ACC112 (cell line): ENCODE measurements around the gene TNS1.

Source experiments
- H2AFZ ChIP-seq: fragments of 200-600 bp; sonication (generic); one replicate; pipeline ENCODE4 v1.6.0; 2017; ENCODE audit warnings: antibody characterized with exemption, low read length; ENCODE audit not compliant: unreplicated experiment
- H3K27ac ChIP-seq: fragments of 200-600 bp; sonication (generic); 2 replicates; pipeline ENCODE4 v1.5.1; 2014; ENCODE audit warnings: low read depth, mild to moderate bottlenecking, antibody characterized with exemption, low read length, moderate library complexity
- H3K27me3 ChIP-seq: fragments of 200-600 bp; sonication (generic); 2 replicates; pipeline ENCODE4 v1.6.1; 2014; ENCODE audit warnings: mild to moderate bottlenecking, antibody characterized with exemption, low read length, moderate library complexity, mixed read lengths; ENCODE audit not compliant: insufficient read depth
- H3K36me3 ChIP-seq: fragments of 200-600 bp; sonication (generic); 2 replicates; pipeline ENCODE4 v1.6.1; 2016; ENCODE audit warnings: mild to moderate bottlenecking, antibody characterized with exemption, low read length, moderate library complexity, mixed read lengths; ENCODE audit not compliant: insufficient read depth
- H3K4me1 ChIP-seq: fragments of 200-600 bp; sonication (generic); one replicate; pipeline ENCODE4 v1.6.1; 2016; ENCODE audit warnings: low read length, mixed read lengths; ENCODE audit not compliant: insufficient read depth, unreplicated experiment, control insufficient read depth
- H3K4me3 ChIP-seq: fragments of 200-600 bp; sonication (generic); 2 replicates; pipeline ENCODE4 v1.5.1; 2014; ENCODE audit warnings: mild to moderate bottlenecking, low read depth, low read length
- H3K79me2 ChIP-seq: fragments of 200-600 bp; sonication (generic); one replicate; pipeline ENCODE4 v1.6.0; 2016; ENCODE audit warnings: low read length; ENCODE audit not compliant: control insufficient read depth, unreplicated experiment, insufficient read depth

Gene TNS1

DNA sequence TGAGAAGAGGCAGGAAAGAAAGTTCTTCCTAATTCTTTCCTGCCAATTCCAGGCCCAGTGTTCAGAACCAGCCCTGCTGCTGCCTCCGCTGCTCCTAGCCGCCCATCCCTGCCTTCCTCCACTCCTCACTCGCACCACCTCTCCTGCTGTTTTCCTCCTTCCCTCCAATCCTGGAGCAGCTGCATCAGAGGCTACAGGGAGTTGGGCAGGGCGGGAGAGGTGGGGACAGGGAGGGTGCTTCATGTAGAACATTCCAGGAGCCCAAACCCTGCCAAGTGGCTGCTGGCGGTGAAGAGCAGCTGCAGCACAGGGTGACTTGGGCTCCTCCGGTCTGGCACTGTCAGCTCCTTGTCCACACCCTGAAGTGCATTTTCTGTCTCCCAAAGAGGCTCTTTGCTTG is 176.3 kb downstream of the TNS1 start:
- Histone ChIP-seq H2AFZ (no peak overlapping the region), H3K27me3 (no peaks in the 10 kb centered on the region), H3K36me3 (no peaks in the 10 kb centered on the region), H3K4me3 (no peak overlapping the region), H3K79me2 (peaks cover 4% of the 10 kb centered on the region), H3K4me1 (peaks cover 27% of the 10 kb centered on the region), H3K27ac (no peak overlapping the region)

DNA sequence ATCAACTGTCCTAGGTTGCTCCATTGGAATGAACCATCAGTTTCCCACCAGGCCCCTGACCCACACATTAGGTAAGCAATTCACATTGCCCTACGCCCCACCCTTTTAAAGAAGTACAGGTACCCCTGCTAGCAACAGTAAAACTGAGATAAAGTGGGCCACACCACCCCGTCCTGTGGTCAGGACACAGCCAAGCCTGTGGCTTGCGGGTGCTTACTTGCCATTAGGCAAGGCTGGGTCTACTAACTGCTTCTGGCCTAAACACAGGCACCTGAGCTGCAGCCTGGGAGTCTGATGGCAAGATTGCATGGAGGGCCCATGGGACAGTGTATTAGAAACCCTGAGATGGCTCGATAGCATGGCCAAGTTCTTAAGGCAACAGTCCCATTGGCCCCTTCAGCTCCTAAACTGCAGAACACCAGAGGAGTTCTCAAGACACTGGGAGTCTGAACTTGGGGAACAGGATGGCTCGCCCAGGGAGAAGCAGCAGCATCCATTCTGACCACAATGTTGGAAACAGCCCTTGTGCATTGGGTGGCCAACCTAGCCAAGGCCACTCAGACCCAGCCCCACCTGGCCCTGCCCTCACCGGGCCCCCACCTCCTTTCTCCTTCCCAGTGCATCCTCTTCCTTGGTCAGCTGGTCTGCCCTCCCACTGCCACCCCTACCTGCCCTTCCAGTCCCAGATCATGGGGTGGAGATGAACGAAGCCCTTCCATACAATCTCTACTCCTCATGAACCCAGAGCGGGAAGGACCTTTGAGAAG is 177.1 kb downstream of the TNS1 start:
- H2AFZ ChIP-seq = no peak overlapping the region
- no peaks in the 10 kb centered on the region; the same call in 1 of the 2 replicates for H3K36me3 ChIP-seq
- peaks cover 4% of the 10 kb centered on the region for H3K79me2 ChIP-seq
- H3K4me1 ChIP-seq = peaks cover 27% of the 10 kb centered on the region
- no peaks in the 10 kb centered on the region for H3K27me3 ChIP-seq
- H3K27ac ChIP-seq = no peak overlapping the region
- no peak overlapping the region for H3K4me3 ChIP-seq

DNA sequence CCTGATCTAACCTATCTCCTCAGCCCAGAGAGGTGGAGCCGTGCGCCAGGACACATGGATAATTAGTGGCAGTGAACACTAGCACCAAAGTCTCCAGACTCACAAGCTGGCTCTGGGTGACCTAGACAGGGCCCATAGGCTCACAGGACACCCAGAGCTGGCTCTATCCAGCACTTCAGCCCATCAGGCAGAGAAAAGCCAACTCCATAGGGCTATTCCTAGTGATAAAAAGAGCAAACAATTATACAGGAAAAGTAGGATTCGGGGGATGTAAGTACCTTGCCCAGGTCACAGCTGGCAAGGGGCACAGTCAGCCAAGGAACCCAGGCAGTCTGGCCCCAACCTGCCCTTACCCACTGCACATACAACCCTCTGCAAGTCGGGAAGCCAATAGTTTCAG is 178.6 kb downstream of the TNS1 start:
- Histone ChIP-seq H3K27ac (no peak overlapping the region), H3K36me3 (no peaks in the 10 kb centered on the region; the same call in 1 of the 2 replicates), H3K4me1 (peaks cover 34% of the 10 kb centered on the region), H3K4me3 (no peak overlapping the region), H3K79me2 (peaks cover 4% of the 10 kb centered on the region), H2AFZ (no peak overlapping the region), H3K27me3 (no peaks in the 10 kb centered on the region)

DNA sequence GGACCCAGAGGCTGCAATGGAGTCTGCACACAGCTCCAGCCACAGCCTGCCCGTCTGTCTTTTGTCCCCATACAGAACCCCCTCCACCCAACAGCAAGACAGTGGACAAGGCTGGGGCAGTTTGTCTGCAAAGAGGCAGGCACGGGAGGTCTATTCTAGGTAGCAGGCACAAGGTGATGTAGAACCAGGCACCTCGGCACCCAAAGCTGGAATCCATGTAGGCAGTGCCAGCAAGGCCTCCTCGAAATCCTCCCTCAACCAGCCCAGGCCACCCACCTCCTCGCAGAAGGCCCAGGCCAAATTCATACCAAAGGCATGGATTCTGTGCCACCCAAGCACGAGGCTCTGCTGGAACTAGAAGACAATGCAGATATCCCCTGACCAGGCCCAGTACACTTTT is 179.2 kb downstream of the TNS1 start:
- Histone ChIP-seq H3K79me2 (peaks cover 4% of the 10 kb centered on the region), H3K27me3 (no peaks in the 10 kb centered on the region), H3K27ac (no peak overlapping the region), H3K36me3 (peaks cover 4% of the 10 kb centered on the region; the same call in 1 of the 2 replicates), H3K4me1 (peaks cover 34% of the 10 kb centered on the region), H2AFZ (no peak overlapping the region), H3K4me3 (no peak overlapping the region)

DNA sequence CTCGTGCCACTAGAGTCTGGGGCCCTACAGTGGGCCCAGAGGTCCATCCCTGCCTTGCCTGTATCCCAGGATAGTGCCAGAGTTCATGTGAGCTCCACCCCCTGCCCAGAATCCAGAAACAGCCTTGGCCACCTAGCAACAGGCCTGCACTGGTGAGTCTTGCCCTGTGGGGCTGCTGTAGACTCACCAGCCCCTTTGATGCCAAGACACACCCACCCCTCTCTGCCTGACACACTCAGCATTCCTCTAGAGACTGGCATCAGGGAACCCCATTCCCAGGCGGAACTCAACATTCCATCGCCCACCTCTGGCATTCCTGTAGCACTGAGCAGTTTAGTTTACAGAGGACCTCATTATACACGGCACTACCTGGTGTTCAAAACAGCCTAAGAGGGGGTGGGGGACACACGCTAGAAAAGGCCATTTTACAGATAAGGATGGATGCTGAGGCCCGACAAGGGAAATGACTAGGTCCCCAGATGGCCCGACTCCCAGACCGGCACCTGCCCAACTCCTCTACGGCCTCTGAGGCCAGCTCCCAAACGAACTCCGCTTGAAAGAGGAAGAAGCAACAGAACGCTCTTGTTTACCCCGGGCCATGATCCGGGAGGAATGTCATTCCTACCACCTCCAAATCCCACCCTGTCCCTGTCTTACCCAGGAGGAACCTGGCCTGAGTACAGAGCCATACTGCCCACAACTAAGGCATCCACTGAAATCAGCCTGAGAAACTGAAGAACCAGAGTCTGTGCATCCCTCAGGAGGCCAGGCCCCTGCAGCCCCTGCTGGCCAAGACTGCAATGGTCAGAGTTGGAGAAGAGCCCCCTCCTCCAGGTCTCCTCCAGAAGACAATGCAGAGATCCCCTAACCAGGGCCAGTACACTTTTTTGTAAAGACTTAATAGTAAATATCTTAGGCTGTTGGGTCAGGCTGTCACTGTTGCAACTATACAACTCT is 180.2 kb downstream of the TNS1 start:
- Histone ChIP-seq H3K4me3 (no peak overlapping the region), H3K27me3 (no peaks in the 10 kb centered on the region), H2AFZ (no peak overlapping the region), H3K4me1 (peaks cover 28% of the 10 kb centered on the region), H3K36me3 (peaks cover 5% of the 10 kb centered on the region; the same call in 1 of the 2 replicates), H3K27ac (peak overlapping the region; percentile 12; the same call in 1 of the 2 replicates), H3K79me2 (peaks cover 4% of the 10 kb centered on the region)

DNA sequence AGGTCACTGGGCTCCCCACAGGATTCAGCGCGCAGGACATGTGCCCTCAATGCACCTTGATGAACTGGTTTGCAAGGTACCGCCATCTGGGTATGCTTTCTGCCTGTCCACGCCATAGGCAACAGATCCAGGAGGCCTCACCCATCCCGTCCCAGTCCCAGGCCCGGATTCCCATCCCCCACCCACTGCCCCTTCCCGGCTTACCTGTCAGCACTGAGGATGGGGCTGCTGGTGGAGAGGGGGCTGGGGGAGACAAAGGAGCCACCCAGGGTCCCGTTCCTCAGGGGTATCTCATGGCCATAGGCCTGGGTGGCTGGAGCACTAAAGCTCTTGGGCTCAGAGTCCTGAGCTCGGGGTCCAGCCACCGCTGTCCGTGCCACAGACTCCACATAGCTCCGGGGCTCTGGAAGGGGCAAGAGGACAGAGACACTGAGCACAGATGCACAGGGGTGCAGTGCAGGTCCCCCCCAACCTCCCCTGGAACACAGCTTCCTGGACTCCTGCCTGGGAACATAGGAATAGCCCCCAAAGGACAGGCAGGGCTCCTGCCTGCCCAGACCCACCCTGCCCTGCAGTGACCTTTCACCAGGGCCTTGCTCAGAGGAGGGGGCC is 181.2 kb downstream of the TNS1 start:
- peaks cover 10% of the 10 kb centered on the region for H3K36me3 ChIP-seq
- no peak overlapping the region; the same call in 1 of the 2 replicates for H3K27ac ChIP-seq
- H3K27me3 ChIP-seq = no peaks in the 10 kb centered on the region
- H3K4me3 ChIP-seq = no peak overlapping the region
- peaks cover 4% of the 10 kb centered on the region for H3K79me2 ChIP-seq
- no peak overlapping the region for H2AFZ ChIP-seq
- H3K4me1 ChIP-seq = peaks cover 21% of the 10 kb centered on the region

DNA sequence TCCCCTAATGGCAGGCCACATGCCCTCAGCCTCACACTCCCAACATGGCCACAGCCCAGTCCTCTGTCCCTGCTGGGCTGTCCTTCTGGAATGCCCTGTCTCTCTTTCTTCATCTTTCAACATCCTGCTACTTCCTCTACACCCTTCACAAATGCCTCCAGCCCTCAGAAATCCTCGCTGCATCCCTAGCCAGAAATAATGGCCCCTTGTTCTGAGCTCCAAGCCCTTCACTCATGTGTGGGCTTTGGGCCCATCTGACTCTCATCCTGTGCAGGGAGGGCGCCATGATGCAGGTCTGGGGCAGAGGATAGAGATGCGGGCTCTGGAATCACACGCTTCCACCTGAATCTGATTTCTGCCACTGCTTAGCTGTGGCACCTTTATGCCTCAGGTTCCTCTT is 181.9 kb downstream of the TNS1 start:
- Histone ChIP-seq H3K4me1 (peaks cover 21% of the 10 kb centered on the region), H2AFZ (no peak overlapping the region), H3K27me3 (no peaks in the 10 kb centered on the region), H3K4me3 (no peak overlapping the region), H3K79me2 (peaks cover 4% of the 10 kb centered on the region), H3K36me3 (peaks cover 10% of the 10 kb centered on the region), H3K27ac (no peak overlapping the region)

DNA sequence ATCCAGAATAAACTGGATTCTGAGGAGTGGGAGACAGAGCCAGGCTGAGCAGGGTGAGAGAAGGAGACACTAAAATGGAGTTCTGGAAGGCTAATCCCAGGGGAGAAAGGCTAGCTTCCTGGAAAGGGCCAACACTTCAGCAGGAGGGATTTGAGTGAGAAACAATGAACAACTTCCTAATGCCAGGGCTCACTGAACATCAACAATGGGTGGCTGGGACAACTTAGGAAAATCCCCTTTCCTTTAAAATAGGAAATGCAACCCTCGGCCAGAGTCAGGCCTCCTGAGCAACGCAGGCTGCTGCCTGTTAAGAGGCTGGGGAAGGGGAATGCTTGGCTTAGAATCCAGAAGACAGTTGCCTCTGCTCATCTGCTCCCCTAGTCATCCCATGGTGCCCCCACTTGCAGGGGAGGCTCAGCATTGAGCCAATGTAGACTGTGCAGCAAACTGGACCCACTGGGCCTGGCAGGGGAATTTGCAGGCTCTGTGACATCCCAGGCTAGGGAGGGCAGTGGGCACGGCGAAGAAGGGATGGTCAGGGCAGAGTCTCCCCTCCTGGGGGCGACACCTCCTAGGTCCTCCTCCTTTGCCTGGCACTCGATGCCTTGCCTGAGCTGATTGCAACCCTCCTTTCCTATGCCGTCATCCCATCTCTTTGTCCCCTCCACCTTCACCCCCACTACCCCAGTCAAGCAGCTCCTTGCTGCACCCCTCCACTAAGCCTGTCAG is 182.5 kb downstream of the TNS1 start:
- Histone ChIP-seq H3K27me3 (no peaks in the 10 kb centered on the region), H3K4me1 (peaks cover 21% of the 10 kb centered on the region), H3K36me3 (peaks cover 10% of the 10 kb centered on the region), H3K79me2 (peaks cover 4% of the 10 kb centered on the region), H2AFZ (no peak overlapping the region), H3K27ac (no peak overlapping the region), H3K4me3 (no peak overlapping the region)

DNA sequence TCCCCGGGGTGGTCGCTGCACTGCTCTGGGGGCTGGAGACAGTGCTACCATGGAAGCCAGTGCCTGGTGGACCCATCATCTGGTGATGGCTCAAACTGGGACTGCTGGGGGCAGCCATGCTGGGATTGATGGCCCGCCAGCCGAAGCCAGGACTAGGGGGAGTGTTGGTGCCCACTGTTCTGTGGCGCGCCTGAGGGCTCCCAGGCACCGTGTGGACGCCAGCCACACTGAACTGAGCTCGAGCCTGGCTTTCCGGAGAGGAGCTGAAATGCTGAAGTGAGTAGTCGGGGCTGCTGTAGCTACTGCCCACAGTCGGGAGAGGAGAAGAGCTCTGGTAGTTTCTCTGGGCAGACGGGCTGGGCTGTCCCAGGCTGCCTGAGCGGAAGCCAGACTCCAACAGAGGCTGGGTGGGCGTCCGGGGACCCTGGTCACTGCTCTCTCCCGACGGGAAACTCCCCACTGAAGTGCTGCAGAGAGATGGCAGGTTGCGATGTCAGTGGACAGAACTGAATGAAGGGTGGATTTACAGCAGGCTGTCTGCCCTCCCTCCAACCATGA is 184.4 kb downstream of the TNS1 start:
- Histone ChIP-seq H3K4me1 (peaks cover 21% of the 10 kb centered on the region), H3K36me3 (peaks cover 16% of the 10 kb centered on the region), H3K4me3 (no peak overlapping the region)

More for the DNA sequence above, 184.4 kb downstream of the TNS1 start:
- H3K27me3 ChIP-seq = no peaks in the 10 kb centered on the region
- peaks cover 4% of the 10 kb centered on the region for H3K79me2 ChIP-seq
- no peak overlapping the region for H2AFZ ChIP-seq
- H3K27ac ChIP-seq = no peak overlapping the region
